ENCODE results near the gene NECTIN4.
"Not testable (repeated sequence)": the region's sequence is repeated elsewhere in the genome, so short reads cannot be mapped to it uniquely, and the experiment has no call there.

Gene NECTIN4

GRCh38 chr1:161059293-161059692 is 30.1 kb downstream of the NECTIN4 start:
- no peak for DNase-seq (ENCODE audit: low read depth in 3 of 3)

- no peak for DNase-seq (ENCODE audit: low read depth in 3 of 3)
Measured at GRCh38 chr1:161054805-161055204, 34.6 kb downstream of the NECTIN4 start.

- no peak for DNase-seq (ENCODE audit: low read depth in 3 of 3)
Measured at GRCh38 chr1:161054232-161054631, 35.1 kb downstream of the NECTIN4 start.

GRCh38 chr1:161052899-161053298 is 36.5 kb downstream of the NECTIN4 start:
- DNase-seq (ENCODE audit: low read depth in 3 of 3): no peak

- no peak for DNase-seq (ENCODE audit: low read depth in 3 of 3)
Measured at GRCh38 chr1:161051219-161051618, 38.1 kb downstream of the NECTIN4 start.

- no peak for DNase-seq (ENCODE audit: low read depth in 3 of 3)
Measured at GRCh38 chr1:161048949-161049722, 40.2 kb downstream of the NECTIN4 start.

- DNase-seq (ENCODE audit: low read depth in 3 of 3): no peak
Measured at GRCh38 chr1:161047436-161048420, 41.6 kb downstream of the NECTIN4 start.

- DNase-seq (ENCODE audit: low read depth in 3 of 3): no peak
Measured at GRCh38 chr1:161046605-161047228, 42.6 kb downstream of the NECTIN4 start.

GRCh38 chr1:161045736-161046604 is 43.4 kb downstream of the NECTIN4 start, which contains the start of gene USF1:
Gene USF1, minus strand, starts transcription at chr1:161045977. Its CDS starts 2,702 bp downstream, at chr1:161043275.
- peak; percentile 81 to 86 (median 86) for DNase-seq (ENCODE audit: low read depth in 3 of 3)

- peak in 1 of 3 experiments; percentile 22 for DNase-seq (ENCODE audit: low read depth in 3 of 3)
Measured at GRCh38 chr1:161044908-161045735, 44.2 kb downstream of the NECTIN4 start.

GRCh38 chr1:161044535-161044907 is 44.8 kb downstream of the NECTIN4 start:
- DNase-seq (ENCODE audit: low read depth in 3 of 3): no peak

GRCh38 chr1:161039546-161039945 is 49.8 kb downstream of the NECTIN4 start:
- no peak for DNase-seq (ENCODE audit: low read depth in 3 of 3)

- no peak for DNase-seq (ENCODE audit: low read depth in 3 of 3)
Measured at GRCh38 chr1:161039154-161039545, 50.2 kb downstream of the NECTIN4 start.

GRCh38 chr1:161038523-161039153 is 50.7 kb downstream of the NECTIN4 start, which contains the start of gene TSTD1:
Gene TSTD1, minus strand, starts transcription at chr1:161038964. Its CDS starts 75 bp downstream, at chr1:161038889.
- DNase-seq (ENCODE audit: low read depth in 3 of 3): peak; percentile 73 to 80 (median 77)

GRCh38 chr1:161037661-161038522 is 51.5 kb downstream of the NECTIN4 start:
- no peak for DNase-seq (ENCODE audit: low read depth in 3 of 3)

GRCh38 chr1:161033751-161034150 is 55.6 kb downstream of the NECTIN4 start:
- DNase-seq (ENCODE audit: low read depth in 3 of 3): no peak

- no peak for DNase-seq (ENCODE audit: low read depth in 3 of 3)
Measured at GRCh38 chr1:161032409-161032808, 56.9 kb downstream of the NECTIN4 start.

GRCh38 chr1:161031874-161032273 is 57.5 kb downstream of the NECTIN4 start:
- DNase-seq (ENCODE audit: low read depth in 3 of 3): no peak

GRCh38 chr1:161029466-161029865 is 59.9 kb downstream of the NECTIN4 start:
- DNase-seq (ENCODE audit: low read depth in 3 of 3): not testable (repeated sequence)

Data from stimulated activated CD4-positive, alpha-beta T cell treated with anti-CD3 and anti-CD28 coated beads, TNF-alpha, amount 100 ng/mL, for 4 hours (primary cell).